HG03521 (cell line): Measurements from ENCODE around the gene HYPK.

Experiments used
- ATAC-seq: cut with Tn5 transposase; IDR thresholded peaks from one replicate; pipeline ENCODE4 v1.9.1; 2021; ENCODE audit warnings: mild to moderate bottlenecking, moderate library complexity; ENCODE audit not compliant: unreplicated experiment

HYPK gene

GRCh38 chr15:43800286-43801141 lies at the start of gene HYPK:
Gene HYPK, plus strand, starts transcription at chr15:43800599. Its CDS starts 24 bp downstream, at chr15:43800623.
- ATAC-seq, result peak; percentile 87

DNA sequence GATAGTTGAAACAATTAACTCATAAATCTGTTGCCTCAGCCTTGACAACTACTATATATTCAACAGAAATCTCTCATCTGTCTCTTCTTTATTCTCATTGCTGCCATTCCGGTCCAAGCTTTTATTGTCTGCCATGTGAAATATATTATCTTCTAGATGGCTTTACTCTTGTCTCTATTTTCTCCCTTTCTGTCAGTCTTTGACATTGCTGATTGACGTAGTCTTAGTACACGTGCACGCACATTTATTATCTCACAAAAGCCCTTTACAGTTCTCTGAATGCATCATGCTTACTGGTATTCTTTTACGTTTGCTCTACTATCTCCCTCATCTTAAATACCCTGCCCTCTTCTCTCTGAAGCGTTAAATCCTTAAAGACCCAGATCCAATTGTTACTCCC lies 48.5 kb upstream of the HYPK start:
- ATAC-seq, result no peak

DNA sequence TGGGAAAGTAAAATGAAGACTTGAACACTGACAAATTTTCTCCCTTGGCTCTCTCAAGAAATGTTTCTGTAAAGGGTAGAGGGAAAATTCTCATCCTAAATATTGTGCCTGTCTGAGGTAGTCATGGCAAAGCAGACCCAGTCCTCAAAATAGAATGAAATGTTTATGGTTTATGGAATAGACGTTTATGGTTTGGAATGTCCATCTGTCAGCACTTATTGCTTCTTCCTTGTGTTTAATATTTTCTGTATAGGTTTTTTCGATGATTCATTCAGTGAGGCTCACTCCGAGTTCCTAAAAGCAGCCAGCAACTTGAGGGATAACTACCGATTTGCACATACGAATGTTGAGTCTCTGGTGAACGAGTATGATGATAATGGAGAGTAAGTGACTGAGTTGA lies 37.6 kb upstream of the HYPK start:
- ATAC-seq, result no peak

DNA sequence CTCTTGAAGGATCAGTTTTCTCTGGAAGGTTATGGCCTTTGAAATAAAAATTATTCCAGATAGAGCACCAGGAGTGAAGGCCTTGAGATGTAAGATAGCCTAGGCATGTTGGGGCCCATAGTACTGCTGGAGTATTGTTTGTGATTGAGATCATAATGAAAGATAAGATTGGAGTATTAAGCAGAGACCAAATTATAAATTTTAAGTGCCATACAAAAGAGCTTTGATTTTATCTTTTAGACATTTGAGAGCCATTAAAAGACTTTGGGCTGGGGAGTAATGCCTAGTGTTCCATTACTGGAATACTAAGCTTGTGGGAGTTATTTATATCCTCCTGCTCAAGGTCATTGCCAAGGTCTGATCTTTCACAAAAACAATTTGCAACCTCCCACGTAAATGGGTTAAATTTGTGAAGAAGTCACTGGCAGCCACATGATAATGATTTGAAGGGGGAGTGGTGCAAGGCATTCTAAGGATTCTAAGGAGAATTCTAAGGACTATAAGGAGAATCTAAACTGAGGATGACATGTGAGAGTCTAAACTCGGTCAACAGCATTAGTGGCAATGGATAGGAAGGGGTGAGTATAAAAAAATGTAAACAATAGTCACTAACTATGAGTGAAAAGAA lies 36.5 kb upstream of the HYPK start:
- ATAC-seq, result no peak

DNA sequence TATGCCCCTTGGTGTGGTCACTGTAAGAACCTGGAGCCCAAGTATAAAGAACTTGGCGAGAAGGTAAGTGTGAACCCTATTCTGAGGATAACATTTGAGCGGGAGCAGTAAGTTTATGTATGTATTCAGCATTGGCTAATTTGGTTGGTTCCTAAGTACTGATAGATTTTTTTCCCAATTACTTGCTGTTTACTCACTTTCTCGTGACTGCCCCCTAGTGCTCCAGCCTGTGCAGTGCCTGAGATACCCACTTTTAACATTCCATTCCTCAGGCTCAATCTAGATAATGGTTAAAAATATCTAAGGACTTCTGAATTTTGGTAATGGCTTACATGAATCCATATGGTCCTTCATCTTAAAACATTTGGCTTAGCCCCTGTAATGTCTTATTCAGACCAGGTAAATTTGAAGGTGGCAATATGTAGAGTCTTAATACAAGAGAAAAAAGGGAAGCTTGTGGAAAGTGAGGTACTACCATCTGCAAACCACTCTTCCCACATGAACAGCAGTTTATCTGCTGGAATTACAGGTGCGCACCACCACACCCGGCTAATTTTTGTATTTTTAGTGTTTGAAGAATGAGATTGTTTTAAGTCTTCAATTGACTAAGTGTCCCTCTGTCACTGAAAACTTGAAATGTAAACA lies 30.7 kb upstream of the HYPK start:
- ATAC-seq, result no peak

DNA sequence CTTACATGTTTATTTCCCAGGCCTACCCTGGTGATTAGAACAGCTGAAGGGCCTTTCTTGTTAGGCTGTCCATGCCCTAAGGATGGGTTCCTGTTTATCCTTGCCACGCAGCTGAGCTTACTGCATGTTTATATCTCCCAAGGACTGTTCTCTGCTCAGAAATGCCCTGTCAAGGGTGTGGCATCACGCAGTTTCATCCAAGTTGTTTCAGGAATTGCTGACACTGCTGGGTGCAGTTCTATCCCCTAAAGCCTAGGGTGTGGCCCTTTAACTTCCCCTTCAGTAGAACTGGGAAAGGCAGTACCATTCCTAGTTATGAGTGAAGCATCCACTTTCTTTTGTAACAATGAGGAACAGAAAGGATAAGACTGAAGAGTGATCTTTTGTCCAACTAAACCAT lies 28.6 kb upstream of the HYPK start:
- no peak for ATAC-seq

DNA sequence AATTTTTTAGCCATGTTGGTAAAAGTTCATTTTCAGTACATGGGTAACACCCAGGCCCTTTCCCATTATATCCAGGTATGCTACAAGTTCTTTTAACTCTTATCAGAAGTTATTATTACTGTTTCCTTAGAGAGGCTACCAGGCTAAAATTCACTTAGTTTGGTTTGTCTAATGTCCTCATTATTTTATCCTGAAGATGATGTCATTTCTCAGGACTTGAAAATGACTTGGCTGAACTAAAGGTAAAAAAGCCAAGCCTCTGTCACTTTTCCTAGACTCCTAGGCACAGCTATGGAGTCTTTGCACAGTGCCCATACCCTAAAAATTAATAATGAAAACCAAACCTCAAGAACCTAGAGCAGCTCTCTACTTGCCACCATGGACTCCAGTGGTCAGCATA lies 27.8 kb upstream of the HYPK start:
- no peak for ATAC-seq

- ATAC-seq, result no peak
Measured at GRCh38 chr15:43774062-43774461, 26.3 kb upstream of the HYPK start.

- ATAC-seq, result no peak
Measured at GRCh38 chr15:43775411-43775965, 24.9 kb upstream of the HYPK start.

GRCh38 chr15:43776101-43776717 lies 24.2 kb upstream of the HYPK start:
- ATAC-seq, result peak; percentile 58

DNA sequence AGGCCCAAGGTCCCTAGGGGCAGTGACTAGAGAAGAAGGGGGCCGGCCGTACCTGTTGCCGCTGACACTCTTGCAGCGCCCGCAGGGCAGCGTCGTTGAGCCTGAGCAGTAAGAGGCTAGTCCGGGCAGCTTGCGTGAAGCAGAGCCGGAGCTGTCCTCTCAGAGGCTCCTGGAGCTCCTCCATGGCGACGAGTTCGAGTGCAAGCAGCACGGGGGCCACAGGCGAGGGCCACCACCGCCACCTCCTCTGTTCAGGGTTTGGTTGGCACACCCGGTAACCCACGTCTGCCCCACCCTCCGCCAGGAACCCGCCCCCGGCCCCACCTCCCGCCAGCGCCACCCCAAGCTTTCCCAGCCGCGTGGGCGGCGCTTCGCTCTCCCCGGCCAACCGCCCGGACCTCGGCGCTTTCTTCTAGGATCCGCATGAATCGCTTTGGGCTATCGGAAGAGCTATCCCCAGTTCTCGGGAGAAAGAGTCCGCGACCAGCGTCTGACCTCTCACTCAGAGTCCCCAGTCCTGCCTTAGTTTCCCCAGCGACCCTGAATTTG lies 23.6 kb upstream of the HYPK start, which contains the start of gene ELL3:
Gene ELL3, minus strand, starts transcription at position 249 of the 549 bp plus-strand sequence. Its CDS starts 65 bp downstream, at position 184.
- peak; percentile 28 for ATAC-seq

DNA sequence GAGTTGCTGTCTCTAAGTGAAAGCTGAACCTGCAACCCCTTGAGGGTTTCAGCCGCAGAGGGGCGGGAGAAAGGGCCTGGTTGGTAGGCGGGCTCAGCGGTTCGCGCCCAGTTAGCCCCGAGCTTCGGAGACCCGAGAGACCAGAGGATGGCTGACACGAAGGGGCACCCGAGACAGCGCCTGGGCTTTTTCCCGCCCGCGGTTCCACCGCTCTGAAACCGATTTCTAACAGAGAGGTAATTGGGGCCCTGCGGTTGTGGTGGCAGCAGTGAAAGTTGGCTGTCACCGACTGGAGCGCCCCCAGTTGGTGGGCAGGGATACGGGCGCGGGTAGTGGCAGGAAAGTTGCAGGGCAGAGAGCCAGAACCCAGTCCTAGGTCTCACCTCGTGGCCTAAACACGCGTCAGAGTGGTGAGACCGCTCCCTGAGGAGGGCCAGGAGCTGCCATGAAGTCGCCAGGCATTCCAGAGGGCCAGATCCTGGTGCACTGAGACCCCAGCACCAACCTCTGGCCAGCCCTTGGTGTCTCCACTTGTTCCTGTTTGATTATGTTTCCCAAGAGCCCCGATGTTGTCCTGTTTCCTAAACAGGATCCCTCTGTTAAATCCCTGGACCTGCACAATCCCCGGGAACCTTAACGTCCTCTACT lies 23.0 kb upstream of the HYPK start:
- ATAC-seq, result peak; percentile 40

DNA sequence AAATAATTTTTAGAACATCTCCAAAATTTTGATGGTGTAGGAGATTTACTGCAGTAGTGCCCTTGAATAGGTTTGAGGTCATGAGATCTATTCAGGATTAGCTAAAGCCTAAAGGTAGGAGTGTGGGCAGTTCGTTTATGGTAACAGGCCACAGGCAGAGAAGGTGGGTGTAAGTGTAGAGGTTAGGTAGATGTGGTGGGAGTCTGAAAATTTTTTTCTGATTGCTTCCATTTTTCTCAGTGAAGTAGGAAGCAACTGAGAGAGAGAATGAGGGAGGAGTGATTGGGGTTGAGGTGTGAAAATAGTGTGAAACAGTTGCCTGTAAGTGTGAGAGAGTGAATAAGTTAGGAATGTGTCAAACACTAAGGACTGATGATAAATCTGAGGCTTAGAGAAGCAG lies 21.4 kb upstream of the HYPK start:
- ATAC-seq, result no peak

DNA sequence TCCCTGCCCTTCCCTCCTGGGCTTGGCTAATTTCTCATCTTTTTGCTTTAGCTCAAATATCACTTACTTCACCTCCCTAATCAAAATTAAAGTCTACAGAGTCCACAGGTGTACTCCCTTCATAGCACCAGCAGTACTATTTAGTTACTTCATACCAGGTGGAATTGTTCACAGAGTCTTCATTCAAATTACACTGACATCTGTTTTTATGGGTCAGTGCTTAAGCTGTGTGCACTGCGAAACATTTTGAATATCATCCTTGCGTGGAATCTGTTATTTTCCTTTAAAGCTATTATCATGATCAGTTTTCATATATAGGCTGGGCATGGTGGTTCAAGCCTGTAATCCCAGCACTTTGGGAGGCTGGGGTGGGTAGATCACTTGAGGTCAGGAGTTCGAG lies 11.0 kb upstream of the HYPK start:
- ATAC-seq, result no peak

DNA sequence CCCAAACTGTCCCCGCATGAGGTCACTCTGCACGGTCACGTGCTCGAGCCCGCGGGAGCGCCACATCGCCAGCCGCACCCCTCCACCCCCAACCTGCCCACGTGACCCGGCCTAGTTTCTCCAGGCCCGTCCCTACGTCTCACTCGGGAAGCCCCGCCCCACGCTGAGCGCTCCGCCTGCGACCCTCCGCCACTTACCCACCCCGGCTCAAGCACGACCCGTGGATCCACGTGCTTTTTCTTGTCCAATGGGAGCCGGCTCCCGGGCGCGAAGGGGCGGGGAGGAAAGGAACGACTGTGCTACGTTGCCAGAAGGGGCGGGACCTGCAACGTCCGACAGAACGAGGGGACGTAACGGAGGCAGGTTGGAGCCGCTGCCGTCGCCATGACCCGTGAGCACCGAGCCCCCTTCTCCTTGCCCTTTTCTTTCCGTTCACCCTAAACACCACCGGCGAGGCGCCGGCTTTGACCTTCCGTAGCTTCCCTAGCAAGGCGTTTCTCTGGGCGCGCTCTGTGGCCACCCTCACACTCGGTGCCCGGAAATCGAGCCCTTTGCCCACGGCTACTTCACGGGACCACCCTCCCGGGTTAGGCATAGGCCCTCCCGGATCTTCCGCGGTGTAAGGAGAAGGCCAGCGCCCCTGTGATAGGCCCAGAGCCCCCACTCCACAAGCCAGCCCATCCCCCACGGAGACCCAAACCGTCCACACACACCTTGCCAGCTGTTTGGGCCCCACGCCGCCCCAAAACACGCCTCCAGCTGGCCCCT lies 8.2 kb upstream of the HYPK start, which contains the start of gene SERF2:
Gene SERF2, plus strand, starts transcription at position 328 of the 768 bp plus-strand sequence. Its CDS starts 57 bp downstream, at position 385.
- peak; percentile 87 for ATAC-seq

DNA sequence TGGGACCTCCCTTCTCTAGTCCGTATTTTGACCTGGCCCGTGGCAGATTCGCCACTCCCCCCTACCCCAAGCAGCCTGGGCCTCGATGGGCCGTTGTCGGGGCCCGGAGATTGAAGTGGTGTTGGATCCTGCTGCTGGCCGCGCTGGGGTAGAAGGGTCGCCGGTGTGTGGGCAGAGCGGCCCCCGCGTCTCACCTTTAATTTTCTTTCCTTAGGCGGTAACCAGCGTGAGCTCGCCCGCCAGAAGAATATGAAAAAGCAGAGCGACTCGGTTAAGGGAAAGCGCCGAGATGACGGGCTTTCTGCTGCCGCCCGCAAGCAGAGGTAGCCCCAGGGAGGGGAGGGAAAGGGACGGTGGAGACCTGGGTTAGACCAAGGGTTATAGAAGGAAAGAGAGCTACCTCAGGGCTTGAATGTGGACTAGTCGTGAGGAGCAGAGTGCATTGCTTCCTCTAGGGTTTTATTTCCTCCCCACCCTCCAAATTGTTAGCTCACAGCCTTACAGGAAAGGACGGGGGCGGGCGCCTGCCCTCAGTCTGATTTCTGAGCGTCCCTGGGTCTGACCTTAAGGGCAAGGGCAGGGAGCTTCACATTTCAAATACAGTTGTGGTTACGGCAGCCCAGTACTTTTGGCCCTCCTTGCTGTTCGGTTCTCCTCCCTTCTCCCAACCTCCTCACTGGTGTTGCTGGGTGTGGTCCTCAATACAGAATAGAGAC lies 7.5 kb upstream of the HYPK start:
- ATAC-seq, result no peak

DNA sequence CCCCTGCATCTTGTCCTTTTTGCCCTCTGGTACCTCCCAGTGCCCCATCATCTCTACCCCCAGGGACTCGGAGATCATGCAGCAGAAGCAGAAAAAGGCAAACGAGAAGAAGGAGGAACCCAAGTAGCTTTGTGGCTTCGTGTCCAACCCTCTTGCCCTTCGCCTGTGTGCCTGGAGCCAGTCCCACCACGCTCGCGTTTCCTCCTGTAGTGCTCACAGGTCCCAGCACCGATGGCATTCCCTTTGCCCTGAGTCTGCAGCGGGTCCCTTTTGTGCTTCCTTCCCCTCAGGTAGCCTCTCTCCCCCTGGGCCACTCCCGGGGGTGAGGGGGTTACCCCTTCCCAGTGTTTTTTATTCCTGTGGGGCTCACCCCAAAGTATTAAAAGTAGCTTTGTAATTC lies 6.8 kb upstream of the HYPK start:
- no peak for ATAC-seq

DNA sequence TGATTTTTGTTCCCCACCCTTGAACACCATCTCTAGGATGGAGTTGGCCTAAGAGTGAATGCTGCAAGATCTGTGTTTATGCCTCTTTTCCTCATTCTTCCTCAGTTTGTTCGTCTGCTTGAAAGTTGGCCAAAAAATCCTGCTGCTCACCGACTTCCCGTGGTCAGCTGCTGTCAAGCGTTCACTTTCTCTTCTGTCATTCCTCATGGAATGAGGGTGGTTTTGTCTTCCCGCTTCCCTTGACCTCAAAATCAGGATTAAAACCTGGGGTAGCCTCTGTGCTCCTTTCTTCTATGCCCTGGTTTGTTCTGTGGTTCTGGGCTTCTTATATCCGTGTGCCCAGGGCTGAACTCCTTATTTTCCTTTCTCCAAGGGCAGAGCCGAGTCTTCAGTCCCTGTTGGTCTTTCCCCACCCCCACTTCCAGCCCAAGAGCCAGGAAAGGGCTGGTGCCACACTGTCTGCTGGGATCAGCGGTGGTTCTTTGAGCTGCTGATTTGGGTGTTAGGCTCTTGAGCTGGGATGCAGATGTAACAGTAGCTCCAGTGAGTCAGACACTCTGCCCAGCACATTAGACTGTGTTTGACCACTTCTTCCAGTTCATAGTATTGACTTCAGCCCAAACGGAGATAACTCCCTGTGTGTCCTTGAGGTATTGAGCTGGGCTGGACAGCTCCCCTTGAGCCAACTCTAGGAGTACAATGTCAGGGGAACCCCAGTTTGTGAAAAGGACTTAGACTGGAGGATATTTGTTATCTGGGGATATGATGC lies 5.9 kb upstream of the HYPK start:
- no peak for ATAC-seq
